ENCODE results near the gene PDE4D. TPM values are rescaled to one million over a fixed set of nuclear protein-coding genes. Genes with fewer than 3 reads are reported as not detected.

PDE4D gene
- total and polyA plus RNA-seq, 2 experiments from 2014 or later: 4.3 to 9.7 TPM

DNA sequence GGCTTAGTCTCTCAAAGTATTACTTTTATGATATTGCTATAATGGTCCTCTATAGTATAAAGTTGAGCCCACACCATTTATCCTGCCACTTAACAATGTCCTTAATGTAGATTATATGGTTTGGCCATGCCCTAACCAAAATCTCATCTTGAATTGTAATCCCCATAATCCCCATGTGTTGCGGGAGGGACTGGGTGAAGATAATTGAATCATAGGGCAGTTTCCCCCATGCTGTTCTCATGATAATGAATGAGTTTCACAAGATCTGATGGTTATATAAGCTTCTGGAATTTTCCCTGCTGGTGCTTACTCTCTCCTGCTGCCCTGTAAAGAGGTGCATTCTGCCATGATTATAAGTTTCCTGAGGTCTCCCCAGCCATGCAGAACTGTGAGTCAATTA, 811.8 kb downstream of the PDE4D start:
- H3K4me3 ChIP-seq: no peak overlapping the region
- peaks cover 14% of the 10 kb centered on the region for H3F3A ChIP-seq (ENCODE audit: insufficient read depth)
- in situ Hi-C loops (cut with MboI): no loop called here
- H3K27ac ChIP-seq: no peak overlapping the region
- no peaks in the 10 kb centered on the region for H3K36me3 ChIP-seq (ENCODE audit: low read depth)
- TF ChIP-seq EZH2 (IDR thresholded peaks at IDR 0.05; ENCODE audit: insufficient read depth, poor library complexity, severe bottlenecking): no peak
- no peak for TF ChIP-seq EZH2phosphoT487 (IDR thresholded peaks at IDR 0.05; ENCODE audit: insufficient read depth, low read depth)
- no peaks in the 10 kb centered on the region; the same call in 1 of the 2 replicates for H3K9me2 ChIP-seq (ENCODE audit: insufficient read depth)
- no peaks in the 10 kb centered on the region for H3K9me3 ChIP-seq (ENCODE audit: low read depth)
- no peaks in the 10 kb centered on the region for H3K79me2 ChIP-seq (ENCODE audit: insufficient read depth)
- no peak for DNase-seq
- H3K9ac ChIP-seq: no peak overlapping the region
- H3K4me1 ChIP-seq (ENCODE audit: insufficient read depth): peaks cover 14% of the 10 kb centered on the region
- no peak overlapping the region for H2AFZ ChIP-seq
- H3K4me2 ChIP-seq (ENCODE audit: unreplicated experiment): no peak overlapping the region
- H3K27me3 ChIP-seq (replicated peaks; ENCODE audit: insufficient read depth): no peaks in the 10 kb centered on the region
- no peaks in the 10 kb centered on the region for H4K20me1 ChIP-seq (ENCODE audit: insufficient read depth)
- WGBS, 2 experiments (ENCODE audit: low coverage in 1 of 2, low lambda C conversion rate in 2 of 2, missing lambda C conversion rate in 2 of 2): 92 to 100% methylated on average over 1 of the region's 1 CpG

DNA sequence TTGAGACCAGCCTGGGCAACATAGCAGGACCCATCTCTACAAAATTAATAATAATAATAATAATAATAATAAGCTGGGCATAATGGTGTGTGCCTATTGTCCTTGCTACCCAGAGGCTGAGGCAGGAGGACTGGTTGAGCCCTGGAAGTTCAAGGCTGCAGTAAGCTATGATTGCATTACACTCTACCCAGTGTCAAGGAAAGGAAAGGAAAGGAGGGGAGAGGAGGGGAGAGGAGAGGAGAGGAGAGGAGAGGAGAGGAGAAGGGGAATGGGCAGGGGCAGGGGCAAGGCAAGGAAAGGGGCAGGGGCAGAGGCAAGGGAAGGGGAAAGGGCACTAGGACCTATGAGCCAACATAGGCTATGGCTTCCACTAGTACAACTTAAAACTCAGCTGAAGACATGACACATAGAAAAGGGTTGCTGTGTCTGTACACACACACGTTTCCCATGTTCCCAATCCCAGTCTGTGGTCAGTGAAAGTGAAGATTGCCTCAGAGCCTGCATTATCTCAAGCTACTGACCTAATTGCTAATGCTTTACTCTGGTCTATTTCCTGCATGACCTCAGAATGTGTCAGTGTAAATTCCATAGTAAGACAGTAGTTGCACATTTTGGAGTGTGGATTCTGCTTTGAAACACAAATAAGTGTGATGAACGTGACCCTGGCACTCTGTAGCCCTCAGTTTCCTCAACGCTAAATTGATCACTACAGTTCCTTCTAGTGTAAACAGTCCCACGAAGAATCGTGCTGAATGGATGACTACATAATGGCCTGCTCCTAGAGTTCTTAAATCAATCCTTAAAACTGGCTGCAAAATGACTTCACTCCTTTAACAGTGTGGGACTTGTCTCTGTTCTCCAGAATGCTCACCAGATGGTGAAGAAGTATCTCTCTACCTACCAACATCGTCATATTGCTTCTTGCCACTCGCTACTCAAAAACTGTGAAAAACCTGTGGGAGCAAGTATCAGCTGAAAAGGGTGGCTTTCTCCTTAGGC, 813.6 kb downstream of the PDE4D start:
- Histone ChIP-seq H3K4me1 (ENCODE audit: insufficient read depth) (peaks cover 14% of the 10 kb centered on the region), H3K9me2 (ENCODE audit: insufficient read depth) (no peaks in the 10 kb centered on the region; the same call in 1 of the 2 replicates), H3F3A (ENCODE audit: insufficient read depth) (peaks cover 14% of the 10 kb centered on the region), H3K9ac (peak overlapping the region; percentile 35), H3K9me3 (ENCODE audit: low read depth) (no peaks in the 10 kb centered on the region), H2AFZ (no peak overlapping the region), H3K36me3 (ENCODE audit: low read depth) (no peaks in the 10 kb centered on the region), H3K4me3 (no peak overlapping the region), H3K27ac (peak overlapping the region; percentile 55), H3K79me2 (ENCODE audit: insufficient read depth) (no peaks in the 10 kb centered on the region), H3K4me2 (ENCODE audit: unreplicated experiment) (peak overlapping the region; percentile 64), H3K27me3 (replicated peaks; ENCODE audit: insufficient read depth) (no peaks in the 10 kb centered on the region), H4K20me1 (ENCODE audit: insufficient read depth) (no peaks in the 10 kb centered on the region)
- in situ Hi-C loops (cut with MboI): no loop called here
- TF ChIP-seq EZH2 (IDR thresholded peaks at IDR 0.05; ENCODE audit: insufficient read depth, poor library complexity, severe bottlenecking) (no peak), EZH2phosphoT487 (IDR thresholded peaks at IDR 0.05; ENCODE audit: insufficient read depth, low read depth) (peak; percentile 94)
- WGBS, 2 experiments (ENCODE audit: low coverage in 1 of 2, low lambda C conversion rate in 2 of 2, missing lambda C conversion rate in 2 of 2): 28 to 32% methylated on average over 7 of the region's 7 CpGs
- DNase-seq: peak; percentile 97

DNA sequence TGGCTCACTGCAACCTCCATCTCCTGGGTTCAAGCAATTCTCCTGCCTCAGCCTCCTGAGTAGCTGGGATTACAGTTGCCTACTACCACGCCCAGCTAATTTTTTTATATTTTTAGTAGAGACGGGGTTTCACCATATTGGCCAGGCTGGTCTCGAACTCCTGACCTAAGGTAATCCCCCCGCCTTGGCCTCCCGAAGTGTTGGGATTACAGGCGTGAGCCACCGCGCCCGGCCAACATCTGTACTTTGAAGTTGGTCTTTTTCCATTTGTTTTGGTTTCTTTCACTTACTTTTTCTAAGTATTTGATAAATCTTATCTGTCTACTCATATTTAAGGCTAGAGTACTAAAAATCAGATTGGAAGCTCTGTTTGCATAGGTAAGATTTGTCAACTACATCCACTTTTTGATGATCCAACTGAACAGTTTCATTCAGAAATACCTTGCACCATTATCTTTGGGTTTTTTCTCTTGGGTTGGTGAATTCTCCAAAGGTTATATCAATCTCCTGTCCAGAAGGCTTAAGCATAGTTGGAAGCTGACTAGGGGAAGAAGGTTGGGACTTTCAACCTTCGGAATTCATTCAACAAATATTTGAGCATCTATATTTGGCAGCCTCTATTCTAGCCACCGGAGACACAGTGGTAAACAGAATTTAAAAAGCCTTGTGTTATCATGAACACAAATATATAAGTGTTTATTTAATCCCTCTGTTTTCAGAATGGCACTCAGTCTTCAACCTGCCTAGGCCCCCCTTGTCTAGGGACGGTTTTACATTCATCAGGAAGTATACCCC, 821.6 kb downstream of the PDE4D start:
- Histone ChIP-seq H3K27me3 (replicated peaks; ENCODE audit: insufficient read depth) (no peaks in the 10 kb centered on the region), H3F3A (ENCODE audit: insufficient read depth) (peaks cover 23% of the 10 kb centered on the region), H3K79me2 (ENCODE audit: insufficient read depth) (no peaks in the 10 kb centered on the region), H3K4me1 (ENCODE audit: insufficient read depth) (peaks cover 31% of the 10 kb centered on the region), H3K9me3 (ENCODE audit: low read depth) (no peaks in the 10 kb centered on the region), H3K9me2 (ENCODE audit: insufficient read depth) (peaks cover 3% of the 10 kb centered on the region; the same call in 1 of the 2 replicates), H3K9ac (no peak overlapping the region), H4K20me1 (ENCODE audit: insufficient read depth) (no peaks in the 10 kb centered on the region), H3K27ac (no peak overlapping the region), H3K4me2 (ENCODE audit: unreplicated experiment) (no peak overlapping the region), H3K4me3 (no peak overlapping the region), H3K36me3 (ENCODE audit: low read depth) (no peaks in the 10 kb centered on the region), H2AFZ (no peak overlapping the region)
- in situ Hi-C loops (cut with MboI): no loop called here
- TF ChIP-seq EZH2 (IDR thresholded peaks at IDR 0.05; ENCODE audit: insufficient read depth, poor library complexity, severe bottlenecking) (no peak), EZH2phosphoT487 (IDR thresholded peaks at IDR 0.05; ENCODE audit: insufficient read depth, low read depth) (no peak)
- DNase-seq: no peak
- 87 to 88% methylated on average over 12 of the region's 12 CpGs for WGBS, 2 experiments (ENCODE audit: low coverage in 1 of 2, low lambda C conversion rate in 2 of 2, missing lambda C conversion rate in 2 of 2)

DNA sequence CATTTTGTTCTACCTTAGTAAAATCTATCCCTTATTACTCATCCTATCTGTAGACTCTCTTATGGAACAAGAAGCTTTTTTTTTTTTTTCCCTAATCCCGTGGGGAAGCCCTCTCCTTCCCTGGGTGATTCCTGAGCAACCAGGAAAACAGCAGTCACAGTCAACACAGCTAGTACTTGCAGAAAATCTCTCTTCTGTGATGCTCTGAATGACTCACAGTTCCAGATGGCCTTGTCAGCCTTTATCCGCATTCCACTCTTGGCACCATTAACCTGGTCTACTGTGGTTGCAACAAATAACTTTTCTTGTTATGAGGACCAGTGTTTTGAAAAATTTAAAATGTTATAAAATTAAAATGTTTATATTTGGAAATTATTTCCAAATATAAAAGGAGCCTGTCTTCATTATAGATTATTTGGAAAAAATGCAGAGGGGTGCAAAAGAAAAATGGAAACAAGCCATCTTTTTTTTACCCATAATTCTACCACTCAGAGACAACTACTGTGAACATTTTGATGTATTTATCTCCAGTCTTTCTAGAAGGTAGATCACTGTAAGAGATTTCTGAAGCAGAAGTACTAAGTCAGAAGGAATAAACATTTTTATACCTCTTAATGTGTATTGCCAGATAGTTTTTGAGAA, 824.0 kb downstream of the PDE4D start:
- in situ Hi-C loops (cut with MboI): no loop called here
- TF ChIP-seq EZH2 (IDR thresholded peaks at IDR 0.05; ENCODE audit: insufficient read depth, poor library complexity, severe bottlenecking): no peak
- no peak for TF ChIP-seq EZH2phosphoT487 (IDR thresholded peaks at IDR 0.05; ENCODE audit: insufficient read depth, low read depth)
- no peaks in the 10 kb centered on the region for H3K27me3 ChIP-seq (replicated peaks; ENCODE audit: insufficient read depth)
- H3K36me3 ChIP-seq (ENCODE audit: low read depth): no peaks in the 10 kb centered on the region
- H3K79me2 ChIP-seq (ENCODE audit: insufficient read depth): no peaks in the 10 kb centered on the region
- H3F3A ChIP-seq (ENCODE audit: insufficient read depth): peaks cover 45% of the 10 kb centered on the region
- peaks cover 52% of the 10 kb centered on the region for H3K4me1 ChIP-seq (ENCODE audit: insufficient read depth)
- peaks cover 3% of the 10 kb centered on the region; the same call in 1 of the 2 replicates for H3K9me2 ChIP-seq (ENCODE audit: insufficient read depth)
- DNase-seq: peak; percentile 96
- no peaks in the 10 kb centered on the region for H4K20me1 ChIP-seq (ENCODE audit: insufficient read depth)
- no peak overlapping the region for H3K4me3 ChIP-seq
- 0% methylated on average over 2 of the region's 2 CpGs for WGBS, 2 experiments (ENCODE audit: low coverage in 1 of 2, low lambda C conversion rate in 2 of 2, missing lambda C conversion rate in 2 of 2)
- H2AFZ ChIP-seq: no peak overlapping the region
- no peaks in the 10 kb centered on the region for H3K9me3 ChIP-seq (ENCODE audit: low read depth)
- peak overlapping the region; percentile 71 for H3K27ac ChIP-seq
- H3K4me2 ChIP-seq (ENCODE audit: unreplicated experiment): peak overlapping the region; percentile 52
- peak overlapping the region; percentile 50 for H3K9ac ChIP-seq

Data from GM23248 (cell line).